Naive thymus-derived CD8-positive, alpha-beta T cell (primary cell): ENCODE results near the gene ZNF718. TPM values are rescaled to one million over a fixed set of nuclear protein-coding genes. Genes with fewer than 3 reads are reported as not detected.
A peak's percentile ranks its signal among the peaks of the same experiment; 100 is the strongest.
"Not testable (repeated sequence)": the region's sequence is repeated elsewhere in the genome, so short reads cannot be mapped to it uniquely, and the experiment has no call there.

Experiments used
- ATAC-seq, 2 donors: fragments of 150-1000 bp; cut with Tn5 transposase in 1 of 2; sonication (Bioruptor Pico), chemical (Tn5 transposase) in 1 of 2; 1 replicate in 1 of 2; 2 replicates in 1 of 2; pipeline ENCODE4 v1.10.0; 2021; ENCODE audit warnings: mild to moderate bottlenecking in 2 of 2, moderate library complexity in 2 of 2
- POLR2A ChIA-PET: fragments of 350-600 bp; sonication (Branson Sonifier 250); formaldehyde crosslinking; loops from one replicate; lab custom pipeline; 2021; ENCODE audit warnings: antibody characterized with exemption; lab: Charles Lee
- DNase-seq, 10 donors: peaks; one replicate each; pipeline versions ENCODE4 v3.0.0 to v3.0.0-alpha.2; 2020 to 2022
- H3K27ac Mint-ChIP-seq, 10 donors: one replicate each; pipeline ENCODE4 v1.8.0; 2020 to 2022; ENCODE audit warnings: mild to moderate bottlenecking in 10 of 10, mixed read lengths in 10 of 10, moderate library complexity in 4 of 10, inconsistent platforms in 1 of 10
- H3K27me3 Mint-ChIP-seq, 5 donors: one replicate each; pipeline ENCODE4 v1.8.0; 2021 to 2022; ENCODE audit warnings: mixed read lengths in 5 of 5
- H3K36me3 Mint-ChIP-seq, 3 donors: one replicate each; pipeline ENCODE4 v1.8.0; 2020 to 2022; ENCODE audit warnings: mixed read lengths in 3 of 3, mild to moderate bottlenecking in 2 of 3, inconsistent platforms in 1 of 3
- H3K4me1 Mint-ChIP-seq, 4 donors: one replicate each; pipeline ENCODE4 v1.8.0; 2021 to 2022; ENCODE audit warnings: mixed read lengths in 4 of 4
- H3K4me3 Mint-ChIP-seq, 10 donors: one replicate each; pipeline ENCODE4 v1.8.0; 2020 to 2022; ENCODE audit warnings: mild to moderate bottlenecking in 10 of 10, mixed read lengths in 10 of 10, moderate library complexity in 6 of 10, inconsistent platforms in 1 of 10
- H3K9me3 Mint-ChIP-seq, 9 donors: one replicate each; pipeline ENCODE4 v1.8.0; 2020 to 2022; ENCODE audit warnings: mixed read lengths in 9 of 9, mild to moderate bottlenecking in 3 of 9, inconsistent platforms in 1 of 9, moderate library complexity in 1 of 9
- polyA plus RNA-seq, 3 donors: library from polyadenylated mRNA; unstranded; fragments of 300-500 nt; fragmentation: Illumina TruSeq; gene quantifications; one replicate each; pipeline ENCODE4 v1.2.3, GENCODE V29; 2021
- total RNA-seq, 8 experiments: library from RNA in 2 of 8; stranded (reverse) in 2 of 8; gene quantifications; one replicate each; pipeline ENCODE4 v1.2.3 and lab custom pipeline; 2021 to 2026

ZNF718 gene
- total RNA-seq (10 to 100 TPM; 19.4 to 23.3 TPM), polyA plus RNA-seq (1 to 10 TPM; 4.7 to 5.4 (median 5.1) TPM), total RNA-seq (lab: John Stamatoyannopoulos, UW) (7.4 to 16.1 (median 11.0) reads per million in 6 experiments)

- POLR2A ChIA-PET, result interaction anchor here (0.6 to 1.9 kb wide), 9 partner anchors 9 to 531 kb away, joined by 3 to 12 read pairs (median 4); partner anchors contain the start of genes ZNF141 and ZNF595
- peak within 1 kb of the TSS; percentile 94 to 100 (median 98) for H3K4me3 Mint-ChIP-seq
- DNase-seq (peak; percentile 75 to 96 (median 91)), ATAC-seq (peak; percentile 93 to 96)
- H3K36me3 Mint-ChIP-seq, result peaks cover 20 to 24% (median 22%) of the 10 kb centered on the region in 3 donors
- peaks cover 0 to 76% (median 14%) of the 10 kb centered on the region in 9 donors for H3K9me3 Mint-ChIP-seq
- H3K4me1 Mint-ChIP-seq, result peaks cover 14 to 46% (median 41%) of the 10 kb centered on the region in 4 donors
- peak within 1 kb of the TSS; percentile 96 to 100 (median 98) for H3K27ac Mint-ChIP-seq
- no peaks in the 10 kb centered on the region for H3K27me3 Mint-ChIP-seq
Observed at GRCh38 chr4:124275-125081, at the start of gene ZNF718. Gene ZNF718, plus strand, starts transcription at chr4:124501. Its CDS starts 170 bp downstream, at chr4:124671.

- no peaks in the 10 kb centered on the region for H3K4me1 Mint-ChIP-seq
- no peaks in the 10 kb centered on the region for H3K27me3 Mint-ChIP-seq
- DNase-seq (no peak), ATAC-seq (no peak)
- peaks cover 16 to 96% (median 58%) of the 10 kb centered on the region in 9 donors for H3K9me3 Mint-ChIP-seq
- peaks cover 47 to 74% (median 68%) of the 10 kb centered on the region in 3 donors for H3K36me3 Mint-ChIP-seq
- POLR2A ChIA-PET, result no interaction called here
- peak overlapping the region in 1 of 10 donors; percentile 27 for H3K27ac Mint-ChIP-seq
- H3K4me3 Mint-ChIP-seq, result no peak overlapping the region
Observed at GRCh38 chr4:85951-86350, 38.4 kb upstream of the ZNF718 start.

- H3K4me1 Mint-ChIP-seq, POLR2A ChIA-PET, H3K27me3 Mint-ChIP-seq, H3K27ac Mint-ChIP-seq, ATAC-seq, DNase-seq: not testable (repeated sequence)
- Mint-ChIP-seq H3K36me3 (peaks cover 45 to 75% (median 67%) of the 10 kb centered on the region in 3 donors), H3K4me3 (peak overlapping the region in 1 of 10 donors; percentile 20), H3K9me3 (peaks cover 16 to 96% (median 58%) of the 10 kb centered on the region in 9 donors)
Observed at GRCh38 chr4:86559-87324, 37.6 kb upstream of the ZNF718 start.

GRCh38 chr4:98386-98785 lies 25.9 kb upstream of the ZNF718 start:
- no peak overlapping the region for H3K4me3 Mint-ChIP-seq
- H3K4me1 Mint-ChIP-seq, result no peaks in the 10 kb centered on the region
- peaks cover 0 to 2% (median 0%) of the 10 kb centered on the region in 5 donors for H3K27me3 Mint-ChIP-seq
- DNase-seq (no peak), ATAC-seq (no peak)
- no peak overlapping the region for H3K27ac Mint-ChIP-seq
- POLR2A ChIA-PET, result no interaction called here
- peaks cover 17 to 93% (median 36%) of the 10 kb centered on the region in 9 donors for H3K9me3 Mint-ChIP-seq
- peaks cover 2 to 57% (median 50%) of the 10 kb centered on the region in 3 donors for H3K36me3 Mint-ChIP-seq

GRCh38 chr4:99863-100262 lies 24.4 kb upstream of the ZNF718 start:
- POLR2A ChIA-PET, result no interaction called here
- peaks cover 13 to 91% (median 32%) of the 10 kb centered on the region in 9 donors for H3K9me3 Mint-ChIP-seq
- H3K27ac Mint-ChIP-seq, result no peak overlapping the region
- no peak for DNase-seq
- ATAC-seq, result no peak
- H3K4me1 Mint-ChIP-seq, result no peaks in the 10 kb centered on the region
- no peak overlapping the region for H3K4me3 Mint-ChIP-seq
- peaks cover 0 to 55% (median 42%) of the 10 kb centered on the region in 3 donors for H3K36me3 Mint-ChIP-seq
- peaks cover 2 to 8% (median 5%) of the 10 kb centered on the region in 5 donors for H3K27me3 Mint-ChIP-seq

GRCh38 chr4:107083-107443 lies 17.2 kb upstream of the ZNF718 start:
- H3K4me3 Mint-ChIP-seq, result peak overlapping the region in 1 of 10 donors; percentile 27
- H3K36me3 Mint-ChIP-seq, result peaks cover 21 to 84% (median 65%) of the 10 kb centered on the region in 3 donors
- peaks cover 2 to 7% (median 4%) of the 10 kb centered on the region in 4 donors for H3K4me1 Mint-ChIP-seq
- no peak for DNase-seq
- ATAC-seq, result no peak
- H3K27me3 Mint-ChIP-seq, result peaks cover 47 to 77% (median 55%) of the 10 kb centered on the region in 5 donors
- peaks cover 10 to 94% (median 70%) of the 10 kb centered on the region in 9 donors for H3K9me3 Mint-ChIP-seq
- no peak overlapping the region for H3K27ac Mint-ChIP-seq
- POLR2A ChIA-PET, result no interaction called here

GRCh38 chr4:107444-108429 lies 16.6 kb upstream of the ZNF718 start:
- POLR2A ChIA-PET, result no interaction called here
- Mint-ChIP-seq H3K27me3 (peaks cover 46 to 77% (median 55%) of the 10 kb centered on the region in 5 donors), H3K36me3 (peaks cover 21 to 82% (median 64%) of the 10 kb centered on the region in 3 donors)

GRCh38 chr4:112771-113170 lies 11.5 kb upstream of the ZNF718 start:
- peaks cover 0 to 84% (median 60%) of the 10 kb centered on the region in 9 donors for H3K9me3 Mint-ChIP-seq
- POLR2A ChIA-PET, result no interaction called here
- ATAC-seq (no peak), DNase-seq (no peak)
- H3K36me3 Mint-ChIP-seq, result peaks cover 17 to 68% (median 58%) of the 10 kb centered on the region in 3 donors
- peaks cover 3 to 7% (median 6%) of the 10 kb centered on the region in 4 donors for H3K4me1 Mint-ChIP-seq
- no peak overlapping the region for H3K27ac Mint-ChIP-seq
- H3K4me3 Mint-ChIP-seq, result no peak overlapping the region
- peaks cover 28 to 42% (median 38%) of the 10 kb centered on the region in 5 donors for H3K27me3 Mint-ChIP-seq

More at GRCh38 chr4:107444-108429, 16.6 kb upstream of the ZNF718 start:
- ATAC-seq (no peak), DNase-seq (no peak)
- Mint-ChIP-seq H3K9me3 (peaks cover 8 to 89% (median 65%) of the 10 kb centered on the region in 9 donors), H3K27ac (no peak overlapping the region), H3K4me3 (peak overlapping the region in 5 of 10 donors; percentile 33 to 78 (median 49)), H3K4me1 (peaks cover 2 to 7% (median 4%) of the 10 kb centered on the region in 4 donors)

GRCh38 chr4:113732-114131 lies 10.6 kb upstream of the ZNF718 start:
- Mint-ChIP-seq H3K9me3 (peaks cover 0 to 82% (median 59%) of the 10 kb centered on the region in 9 donors), H3K27me3 (peaks cover 19 to 33% (median 28%) of the 10 kb centered on the region in 5 donors), H3K4me3 (no peak overlapping the region), H3K27ac (no peak overlapping the region), H3K4me1 (peaks cover 0 to 5% (median 2%) of the 10 kb centered on the region in 4 donors), H3K36me3 (peaks cover 8 to 58% (median 57%) of the 10 kb centered on the region in 3 donors)
- POLR2A ChIA-PET, result no interaction called here
- ATAC-seq (no peak), DNase-seq (no peak)

GRCh38 chr4:114149-114548 lies 10.2 kb upstream of the ZNF718 start:
- POLR2A ChIA-PET, result no interaction called here
- ATAC-seq, result no peak
- Mint-ChIP-seq H3K4me1 (peaks cover 0 to 4% (median 2%) of the 10 kb centered on the region in 4 donors), H3K36me3 (peaks cover 4 to 57% (median 54%) of the 10 kb centered on the region in 3 donors), H3K4me3 (no peak overlapping the region), H3K27me3 (peaks cover 15 to 29% (median 24%) of the 10 kb centered on the region in 5 donors), H3K9me3 (peaks cover 0 to 82% (median 55%) of the 10 kb centered on the region in 9 donors), H3K27ac (no peak overlapping the region)
- DNase-seq, result no peak

- Mint-ChIP-seq H3K4me1 (peaks cover 7 to 20% (median 12%) of the 10 kb centered on the region in 4 donors), H3K27me3 (peaks cover 0 to 5% (median 2%) of the 10 kb centered on the region in 5 donors), H3K9me3 (peaks cover 0 to 78% (median 31%) of the 10 kb centered on the region in 9 donors), H3K4me3 (no peak overlapping the region), H3K27ac (no peak overlapping the region), H3K36me3 (peaks cover 0 to 49% (median 41%) of the 10 kb centered on the region in 3 donors)
- DNase-seq (no peak), ATAC-seq (no peak)
- POLR2A ChIA-PET, result no interaction called here
Observed at GRCh38 chr4:116499-116898, 7.8 kb upstream of the ZNF718 start.
